GM10248 (cell line): ENCODE measurements around the gene SLC25A38.

ENCODE experiments used
- CTCF ChIA-PET: fragments of 300-600 bp; sonication (Branson Sonifier 250); formaldehyde crosslinking; extraction: SDS; loops from one replicate; lab custom pipeline; 2021; ENCODE audit warnings: antibody characterized with exemption; lab: Yijun Ruan, JAX
- POLR2A ChIA-PET: fragments of 350-650 bp; sonication (Branson Sonifier 250); formaldehyde crosslinking; extraction: SDS; loops from one replicate; lab custom pipeline; 2020; ENCODE audit warnings: antibody characterized with exemption; lab: Yijun Ruan, JAX
- DNase-seq: peaks from one replicate; pipeline ENCODE4 v3.0.0; 2012; ENCODE audit errors: extremely low spot score
- TF ChIP-seq, protein P1 (sequence below): IDR thresholded peaks from 2 replicates; pipeline ENCODE4 v1.5.1; 2012; ENCODE audit warnings: mild to moderate bottlenecking, low read depth; ENCODE audit errors: extremely low read depth, missing control alignments, control extremely low read depth

SLC25A38 gene

DNA sequence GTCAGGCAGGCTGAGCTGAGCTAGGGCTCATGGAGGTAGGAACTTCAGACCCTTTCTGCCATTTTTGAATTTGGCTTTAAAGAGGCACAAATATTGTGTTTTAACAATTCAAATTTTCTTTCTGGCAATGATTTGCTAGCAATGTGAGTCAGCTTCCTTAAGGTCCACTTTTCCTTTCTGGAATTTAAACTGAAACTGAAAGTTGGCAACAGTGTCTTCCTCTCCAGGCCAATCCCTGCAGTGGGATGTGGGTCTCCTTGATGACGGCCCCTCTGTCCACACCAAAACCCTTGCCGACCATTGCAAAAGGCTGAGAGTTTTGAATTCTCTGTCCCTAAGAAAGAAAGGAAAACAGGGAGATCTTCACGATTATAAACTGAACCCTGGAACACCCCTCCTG is 50.5 kb downstream of the SLC25A38 start:
- POLR2A ChIA-PET, result no interaction called here
- TF ChIP-seq, protein P1, sequence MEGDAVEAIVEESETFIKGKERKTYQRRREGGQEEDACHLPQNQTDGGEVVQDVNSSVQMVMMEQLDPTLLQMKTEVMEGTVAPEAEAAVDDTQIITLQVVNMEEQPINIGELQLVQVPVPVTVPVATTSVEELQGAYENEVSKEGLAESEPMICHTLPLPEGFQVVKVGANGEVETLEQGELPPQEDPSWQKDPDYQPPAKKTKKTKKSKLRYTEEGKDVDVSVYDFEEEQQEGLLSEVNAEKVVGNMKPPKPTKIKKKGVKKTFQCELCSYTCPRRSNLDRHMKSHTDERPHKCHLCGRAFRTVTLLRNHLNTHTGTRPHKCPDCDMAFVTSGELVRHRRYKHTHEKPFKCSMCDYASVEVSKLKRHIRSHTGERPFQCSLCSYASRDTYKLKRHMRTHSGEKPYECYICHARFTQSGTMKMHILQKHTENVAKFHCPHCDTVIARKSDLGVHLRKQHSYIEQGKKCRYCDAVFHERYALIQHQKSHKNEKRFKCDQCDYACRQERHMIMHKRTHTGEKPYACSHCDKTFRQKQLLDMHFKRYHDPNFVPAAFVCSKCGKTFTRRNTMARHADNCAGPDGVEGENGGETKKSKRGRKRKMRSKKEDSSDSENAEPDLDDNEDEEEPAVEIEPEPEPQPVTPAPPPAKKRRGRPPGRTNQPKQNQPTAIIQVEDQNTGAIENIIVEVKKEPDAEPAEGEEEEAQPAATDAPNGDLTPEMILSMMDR, result no peak
- CTCF ChIA-PET, result interaction anchor here (1.2 to 4.1 kb wide), 2 partner anchors 13 to 19 kb away, joined by 4 to 29 read pairs; no protein-coding TSS in a partner anchor
- no peak for DNase-seq

DNA sequence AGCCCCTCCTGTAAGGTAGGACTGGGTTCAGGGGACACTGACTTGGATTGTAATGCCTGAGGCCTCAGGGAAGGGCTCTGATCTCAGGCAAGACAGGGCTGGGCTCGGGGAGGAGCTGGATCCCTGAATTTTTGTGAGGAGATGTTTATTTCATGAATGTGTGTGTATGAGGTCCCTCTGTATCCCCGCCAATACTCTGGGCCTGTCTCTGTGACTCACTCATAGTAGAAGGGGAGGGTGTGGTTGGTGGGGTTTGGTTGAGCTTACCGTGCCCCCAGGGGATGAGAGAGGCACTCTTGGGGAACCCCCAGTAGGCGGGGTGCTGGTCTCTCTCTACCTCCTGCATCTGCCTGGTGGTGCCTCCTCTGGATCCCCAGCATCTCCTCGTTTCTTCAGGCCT is 51.4 kb downstream of the SLC25A38 start:
- ChIA-PET POLR2A (no interaction called here), CTCF (interaction anchor here (1.3 to 1.9 kb wide), 3 partner anchors 9 to 65 kb away, joined by 4 to 18 read pairs (median 5); no protein-coding TSS in a partner anchor)
- no peak for DNase-seq
- TF ChIP-seq, protein P1, result no peak

DNA sequence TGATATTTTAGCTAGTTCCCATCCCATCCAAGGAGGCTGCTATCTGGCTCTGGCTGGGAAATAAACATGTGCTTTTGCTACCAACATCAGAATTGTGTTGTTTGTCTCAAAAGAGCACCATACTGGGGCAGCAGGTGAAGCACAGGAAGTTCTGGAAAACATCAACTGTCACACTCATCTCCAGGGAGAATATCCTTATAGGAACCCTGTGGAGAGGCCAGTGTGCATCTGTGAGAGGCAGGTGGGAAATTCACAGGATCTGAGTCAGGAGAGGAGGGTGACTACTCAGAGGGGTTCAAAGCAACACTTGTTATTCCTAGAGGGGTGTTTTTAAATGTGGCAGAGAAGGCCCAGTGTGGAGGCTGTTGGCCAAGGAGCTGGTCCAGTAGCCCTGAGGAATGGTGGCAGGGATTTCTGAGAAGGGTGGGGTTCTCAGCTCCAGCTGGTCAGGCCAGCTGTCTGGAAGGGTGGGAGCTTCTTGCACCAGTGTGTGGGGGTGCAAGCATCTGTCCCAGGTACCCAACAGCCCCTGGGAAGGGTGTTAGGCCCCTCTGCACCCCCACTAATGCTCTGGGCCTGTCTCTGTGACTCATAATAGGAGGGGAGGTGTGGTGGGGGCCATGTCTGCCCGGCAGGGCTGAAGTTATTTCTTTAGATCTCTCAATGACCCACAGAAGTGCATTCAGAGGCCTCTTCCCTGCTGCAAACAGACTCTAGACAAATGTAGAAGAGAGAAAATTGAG is 52.0 kb downstream of the SLC25A38 start:
- no peak for DNase-seq
- TF ChIP-seq, protein P1, result no peak
- ChIA-PET POLR2A (no interaction called here), CTCF (interaction anchor here (1.3 to 1.9 kb wide), 3 partner anchors 9 to 64 kb away, joined by 4 to 18 read pairs (median 5); no protein-coding TSS in a partner anchor)

DNA sequence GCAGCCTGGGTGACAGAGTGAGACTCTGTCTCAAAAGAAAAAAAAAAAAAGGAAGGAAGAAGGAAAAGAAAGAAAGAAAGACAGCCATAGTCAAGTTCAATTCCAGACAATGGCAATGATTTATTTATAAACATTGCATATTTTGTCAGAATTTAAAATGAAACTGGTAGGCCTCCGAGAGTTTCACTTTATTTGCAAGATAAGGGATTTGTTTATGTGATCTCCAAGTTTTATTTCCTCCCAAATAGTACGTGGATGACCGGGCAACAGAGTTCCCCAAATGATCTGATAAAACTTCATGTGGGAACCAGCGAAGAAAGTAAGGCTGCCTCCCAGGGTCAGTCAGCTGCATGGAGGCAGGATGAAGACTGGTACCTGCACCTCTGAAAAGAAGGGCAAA is 55.7 kb downstream of the SLC25A38 start:
- no peak for DNase-seq
- TF ChIP-seq, protein P1, result no peak
- CTCF ChIA-PET, result interaction anchor here (1.3 to 1.8 kb wide), 2 partner anchors 9 to 782 kb away, joined by 3 to 12 read pairs; no protein-coding TSS in a partner anchor
- POLR2A ChIA-PET, result no interaction called here

DNA sequence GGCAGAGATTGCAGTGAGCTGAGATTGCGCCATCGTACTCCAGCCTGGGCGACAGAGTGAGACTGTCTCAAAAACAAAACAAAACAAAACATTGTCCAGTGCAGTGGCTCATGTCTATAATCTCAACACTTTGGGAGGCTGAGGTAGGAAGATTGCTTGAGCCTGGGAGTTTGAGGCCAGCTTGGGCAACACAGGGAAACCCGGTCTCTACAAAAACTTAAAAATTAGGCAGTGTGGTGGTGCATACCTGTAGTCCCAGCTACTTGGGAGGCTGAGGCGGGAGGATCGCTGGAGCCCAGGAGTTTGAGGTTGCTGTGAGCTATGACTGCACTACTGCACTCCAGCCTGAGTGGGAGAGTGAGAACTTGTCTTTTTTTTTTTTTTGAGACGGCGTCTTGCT is 57.1 kb downstream of the SLC25A38 start:
- DNase-seq, result no peak
- POLR2A ChIA-PET, result no interaction called here
- TF ChIP-seq, protein P1, result no peak
- CTCF ChIA-PET, result interaction anchor here (1.8 kb wide), 1 partner anchor 7 kb away, joined by 12 read pairs; no protein-coding TSS in a partner anchor

DNA sequence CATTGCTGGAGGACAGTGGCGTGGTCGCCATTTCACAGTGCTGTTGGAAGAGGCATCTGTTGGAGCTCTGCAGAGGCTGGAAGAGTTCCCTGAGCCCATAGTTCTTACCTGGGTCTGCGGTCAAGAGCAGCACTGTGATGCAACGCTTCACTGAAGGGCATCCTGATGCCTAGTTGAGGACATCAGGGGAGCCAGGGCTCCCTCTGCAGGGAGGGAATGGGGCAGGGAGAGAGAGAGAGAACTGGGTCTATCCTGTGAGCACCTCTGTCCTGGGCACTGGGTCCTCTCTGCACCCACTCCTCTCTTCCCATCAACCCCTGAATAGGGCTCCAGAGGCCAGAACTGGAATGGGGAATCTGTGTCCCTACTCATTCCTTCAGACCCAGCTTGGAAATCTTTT is 60.4 kb downstream of the SLC25A38 start:
- no peak for DNase-seq
- ChIA-PET CTCF (interaction anchor here (1.0 to 1.7 kb wide), 3 partner anchors 8 to 27 kb away, joined by 3 to 5 read pairs (median 3); no protein-coding TSS in a partner anchor), POLR2A (no interaction called here)
- TF ChIP-seq, protein P1, result no peak
